KG1 (cell line): ENCODE results near the gene IQSEC1.

ENCODE experiments used
- DNase-seq: peaks from one replicate; lab custom pipeline; 2025; lab: John Stamatoyannopoulos, UW

IQSEC1 gene

GRCh38 chr3:13085081-13085845, 12.0 kb upstream of the IQSEC1 start:
- no peak for DNase-seq

DNA sequence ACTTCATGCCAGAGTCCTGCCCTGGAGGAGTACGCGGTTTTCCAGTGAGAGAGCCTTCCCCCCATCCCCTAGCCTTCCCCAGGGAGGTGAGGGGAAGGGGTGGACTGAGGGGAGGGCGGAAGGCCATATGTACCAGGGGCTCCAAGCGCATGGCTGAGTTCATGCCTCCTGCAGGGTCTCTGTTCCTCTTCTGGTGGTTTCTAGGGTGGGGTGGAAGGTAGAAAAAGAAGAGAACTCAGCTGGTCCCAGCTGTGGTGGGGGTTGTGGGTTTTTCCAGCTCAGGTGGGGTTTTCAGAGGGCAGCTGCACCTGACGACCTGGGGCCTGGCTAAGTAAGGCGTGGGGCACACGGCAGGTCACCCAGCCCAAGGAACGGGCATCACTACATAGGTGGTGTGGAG, 10.7 kb upstream of the IQSEC1 start:
- DNase-seq: no peak

- no peak for DNase-seq
Observed at GRCh38 chr3:13083254-13083653, 10.0 kb upstream of the IQSEC1 start.

- no peak for DNase-seq
Observed at GRCh38 chr3:13082677-13083076, 9.4 kb upstream of the IQSEC1 start.

DNA sequence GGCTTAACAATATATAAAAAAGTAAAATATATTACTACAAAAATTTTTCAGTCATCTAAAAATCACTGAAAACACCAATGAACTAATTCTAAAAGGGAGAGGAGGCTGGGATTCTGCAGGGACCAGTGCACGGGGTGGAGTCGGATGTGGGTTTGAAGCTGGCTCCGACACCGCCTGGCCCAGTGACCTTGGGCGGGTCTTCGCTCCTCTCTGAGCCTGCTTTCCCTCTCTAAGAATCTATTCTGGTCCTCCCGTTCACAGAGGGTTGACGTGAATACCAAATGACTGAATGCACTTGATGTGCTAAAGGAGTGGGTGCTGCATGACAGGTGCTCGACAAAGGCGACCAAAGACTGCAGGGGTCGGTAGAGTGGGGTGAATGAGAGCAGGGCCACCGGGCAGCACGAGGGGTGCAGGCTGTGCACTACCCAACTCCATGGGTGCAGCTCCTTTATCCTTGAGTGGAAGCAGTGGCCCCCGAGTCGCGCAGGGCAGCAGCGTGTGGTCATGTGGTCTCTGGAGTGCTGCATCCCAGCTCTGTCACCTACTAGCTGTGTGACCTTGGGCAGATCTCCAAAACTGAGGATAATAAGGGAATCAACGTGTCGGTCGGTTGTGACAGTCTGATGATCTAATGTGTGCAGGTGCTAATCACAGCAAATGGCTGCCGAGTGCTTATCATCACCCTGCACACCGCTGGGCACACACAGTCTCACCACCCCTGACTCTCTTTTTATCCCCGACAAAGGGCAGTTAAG, 8.6 kb upstream of the IQSEC1 start:
- no peak for DNase-seq

GRCh38 chr3:13080591-13080990, 7.4 kb upstream of the IQSEC1 start:
- DNase-seq: no peak

GRCh38 chr3:13080026-13080425, 6.8 kb upstream of the IQSEC1 start:
- no peak for DNase-seq

DNA sequence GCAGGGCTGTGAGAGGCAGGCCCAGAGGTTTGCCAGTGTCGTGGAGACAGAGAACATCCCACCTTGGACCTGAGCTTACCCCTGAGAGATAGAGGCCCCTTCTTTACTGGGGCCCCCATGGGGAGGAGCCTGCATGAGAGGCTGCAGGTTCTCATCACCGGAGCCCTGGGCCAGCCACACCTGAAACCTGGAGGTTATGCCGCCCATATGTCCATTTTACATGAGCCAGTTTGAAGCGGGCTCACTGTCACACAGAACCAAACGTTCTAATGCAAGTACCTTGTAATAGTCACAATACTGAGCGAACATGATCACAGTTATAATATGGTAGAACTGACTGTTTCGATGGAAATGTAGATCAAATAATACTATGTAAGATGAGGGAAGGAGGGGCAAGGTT, 6.3 kb upstream of the IQSEC1 start:
- DNase-seq: no peak

GRCh38 chr3:13079051-13079450, 5.8 kb upstream of the IQSEC1 start:
- DNase-seq: no peak

GRCh38 chr3:13078163-13078905, 5.1 kb upstream of the IQSEC1 start:
- DNase-seq: no peak

DNA sequence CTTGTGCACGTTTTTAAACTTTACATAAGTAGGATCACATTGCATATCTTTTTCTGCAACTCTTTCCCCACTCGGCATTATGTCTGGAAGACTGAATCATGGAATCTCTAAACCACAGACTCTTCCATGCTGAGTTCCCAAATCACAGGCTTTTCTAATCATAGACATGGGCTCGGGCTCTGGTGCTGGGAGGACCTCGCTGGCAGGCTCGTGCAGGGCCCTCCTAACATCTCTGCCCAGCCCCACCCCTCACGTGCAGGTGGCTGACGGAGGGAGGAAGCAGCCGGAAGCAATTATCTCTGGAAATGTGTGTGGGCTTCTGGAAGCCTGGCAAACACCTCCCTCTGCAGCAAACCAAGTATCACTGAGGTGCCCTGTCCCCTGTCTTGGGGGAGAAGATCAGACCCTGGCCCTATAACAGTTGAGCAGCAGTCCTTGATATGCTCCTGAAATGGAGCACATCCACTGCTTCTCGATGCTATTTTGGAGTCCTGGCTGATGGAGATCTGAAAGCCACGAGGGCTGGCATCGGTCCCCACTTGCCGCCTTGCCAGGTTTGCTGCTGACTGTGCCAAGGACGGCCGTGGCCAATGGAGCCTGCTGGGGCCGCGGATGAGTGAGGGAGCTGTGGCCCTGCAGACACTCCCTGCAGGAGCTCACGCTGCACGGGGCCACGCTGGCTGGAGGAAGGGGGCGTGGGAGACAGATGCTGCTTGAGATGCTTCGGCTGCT, 4.4 kb upstream of the IQSEC1 start:
- DNase-seq: no peak

DNA sequence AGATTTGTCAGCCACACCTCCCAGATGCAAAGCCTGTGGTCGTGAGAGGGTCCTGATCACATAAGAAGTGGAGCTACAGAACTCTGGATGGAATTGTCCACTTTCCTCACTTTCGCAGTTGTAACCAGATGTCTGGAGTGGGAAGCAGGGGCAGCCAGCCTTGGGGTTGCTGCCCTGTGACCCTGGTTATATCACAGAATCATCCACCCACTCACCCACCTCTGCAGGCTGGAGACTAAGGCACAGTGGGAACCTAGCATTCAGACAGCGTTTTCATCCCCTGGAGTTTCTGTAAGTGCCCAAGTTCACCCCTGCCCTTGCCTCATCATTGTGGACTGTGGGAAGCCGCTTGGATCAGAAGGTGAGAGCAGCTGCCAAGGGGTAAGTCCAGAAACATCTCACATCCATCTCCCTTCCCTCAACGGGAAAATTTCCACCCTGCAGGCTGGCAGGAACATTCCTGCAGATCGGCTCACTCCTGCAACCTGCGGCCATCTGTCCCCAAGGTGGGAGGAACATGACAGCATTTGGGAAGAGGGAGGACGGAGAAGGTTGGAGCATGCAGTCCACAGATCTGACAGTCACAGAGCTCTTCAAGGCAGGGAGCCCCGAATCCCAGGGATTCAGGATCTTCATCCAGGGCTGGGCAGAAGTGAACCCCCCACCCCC, 2.9 kb upstream of the IQSEC1 start:
- DNase-seq: no peak

GRCh38 chr3:13075318-13075717, 2.1 kb upstream of the IQSEC1 start:
- no peak for DNase-seq

DNA sequence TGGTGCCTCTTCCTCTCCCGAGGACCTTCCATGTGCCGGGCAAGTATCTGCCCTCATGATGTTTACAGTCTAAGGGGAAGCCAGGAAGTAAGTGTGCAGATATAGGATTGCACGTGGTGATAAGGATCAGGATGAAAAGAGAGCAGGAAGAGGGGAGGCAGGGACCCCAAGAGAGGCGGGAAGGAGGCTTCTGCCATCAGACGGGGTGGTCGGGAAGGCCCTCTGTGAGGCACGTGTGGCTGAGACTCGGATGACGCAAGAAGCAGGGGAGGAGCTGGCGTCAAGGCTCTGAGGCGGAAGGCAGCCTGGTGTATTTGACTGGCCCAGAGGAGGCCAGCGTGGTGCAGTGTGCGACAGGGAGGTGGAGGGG, 762 bp upstream of the IQSEC1 start:
- no peak for DNase-seq

DNA sequence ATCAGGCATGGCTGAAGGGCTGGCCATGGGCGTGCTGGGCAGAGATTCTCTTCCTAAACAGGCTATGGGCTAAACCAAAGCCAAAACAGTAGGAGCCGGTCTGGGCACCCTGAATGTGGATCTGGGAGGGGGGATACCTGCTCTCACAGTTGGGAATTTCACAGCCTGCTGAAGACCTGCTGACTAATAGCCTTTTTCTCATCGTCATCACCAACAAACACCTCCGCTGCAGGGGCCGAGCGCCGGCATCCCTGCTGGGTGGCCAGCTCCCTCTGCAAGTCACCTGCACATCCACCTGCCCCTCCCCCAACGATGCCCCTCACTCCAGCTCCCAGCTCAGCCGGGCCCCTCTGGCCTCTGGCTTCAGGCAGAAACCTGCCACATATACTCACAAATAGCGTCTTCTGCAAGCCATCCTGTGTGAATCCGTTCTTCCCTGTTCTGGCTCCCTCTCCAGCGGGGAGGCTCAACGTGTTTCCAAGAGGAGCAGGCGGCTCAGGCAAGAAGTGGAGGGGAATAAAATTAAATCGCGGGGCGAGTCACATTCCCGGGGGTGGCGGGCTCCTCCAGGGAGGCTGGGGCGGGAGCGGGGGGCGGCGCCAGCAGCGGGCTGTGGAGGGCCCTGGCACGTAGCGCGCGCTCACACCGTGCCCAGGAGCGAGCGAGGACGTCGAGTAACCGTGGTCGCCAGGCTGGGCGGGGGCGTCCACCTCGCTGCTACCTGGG, 466 bp downstream of the IQSEC1 start:
- DNase-seq: no peak

- DNase-seq: no peak
Observed at GRCh38 chr3:13072239-13072599, 1.0 kb downstream of the IQSEC1 start.

DNA sequence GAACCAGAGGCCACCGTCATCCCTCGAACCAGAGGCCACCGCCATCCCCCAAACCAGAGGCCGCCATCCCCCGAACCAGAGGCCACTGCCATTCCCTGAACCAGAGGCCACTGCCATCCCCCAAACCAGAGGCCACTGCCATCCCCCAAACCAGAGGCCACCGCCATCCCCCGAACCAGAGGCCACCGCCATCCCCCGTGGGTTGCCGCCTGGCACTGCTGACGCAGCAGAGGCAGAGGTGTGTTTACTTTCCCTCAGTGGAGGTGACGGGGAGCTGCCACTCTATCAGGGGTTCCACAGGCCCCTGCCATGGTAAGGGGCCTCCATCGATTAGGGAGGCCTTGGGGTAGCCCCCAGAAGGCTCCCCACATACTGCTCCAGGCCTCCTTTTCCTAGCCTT, 1.5 kb downstream of the IQSEC1 start:
- DNase-seq: no peak

DNA sequence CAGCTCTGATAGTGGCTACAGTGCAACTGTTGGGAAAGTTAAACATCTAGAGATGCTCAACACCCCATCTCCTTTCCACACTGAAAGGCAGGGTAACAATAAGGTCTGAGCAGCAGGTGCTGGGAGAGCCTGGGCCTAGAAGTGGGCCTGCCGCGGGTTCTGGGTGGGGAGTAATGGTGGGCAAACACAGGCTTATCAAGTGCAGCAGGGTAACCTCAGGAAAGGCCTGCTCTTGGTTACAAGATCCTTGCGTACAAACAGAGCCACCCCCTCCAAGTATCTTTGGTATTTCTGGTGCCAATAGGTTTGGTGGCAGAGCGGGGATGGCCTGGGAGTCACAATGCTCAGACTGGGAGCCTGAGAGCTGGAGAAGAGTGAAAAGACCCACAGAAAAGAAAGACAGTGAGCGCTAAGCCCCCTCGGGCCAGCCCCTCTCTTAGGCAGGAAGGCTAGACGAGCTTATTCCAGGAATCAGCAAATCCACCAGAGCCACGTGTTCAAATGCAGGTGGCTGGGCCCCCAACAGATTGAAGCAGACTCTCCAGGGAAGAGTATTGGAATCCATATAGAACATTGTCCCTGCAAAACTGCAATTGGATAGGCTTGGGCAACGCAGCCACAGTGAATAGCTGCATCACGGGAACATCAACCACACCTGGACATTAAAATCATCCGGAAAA, 2.7 kb downstream of the IQSEC1 start:
- DNase-seq: no peak

DNA sequence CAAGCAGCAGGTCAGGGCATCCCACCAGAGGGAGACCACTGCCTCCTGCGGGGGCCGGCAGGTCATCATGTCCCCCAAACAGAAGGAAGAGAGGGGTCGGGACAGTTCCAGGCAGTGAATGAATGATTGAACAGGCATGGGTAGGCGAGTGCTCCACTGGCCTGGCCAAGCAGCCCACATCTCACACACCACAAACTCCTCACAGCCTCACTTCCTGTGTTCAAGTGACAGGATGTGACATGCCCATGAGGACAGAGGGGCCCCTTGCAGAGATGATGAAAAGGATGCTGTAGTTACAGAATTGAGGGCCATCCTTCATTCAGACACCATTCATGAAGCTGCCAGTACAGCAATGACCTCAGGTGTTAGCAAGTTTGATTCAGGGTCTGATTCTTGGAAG, 3.7 kb downstream of the IQSEC1 start:
- no peak for DNase-seq

DNA sequence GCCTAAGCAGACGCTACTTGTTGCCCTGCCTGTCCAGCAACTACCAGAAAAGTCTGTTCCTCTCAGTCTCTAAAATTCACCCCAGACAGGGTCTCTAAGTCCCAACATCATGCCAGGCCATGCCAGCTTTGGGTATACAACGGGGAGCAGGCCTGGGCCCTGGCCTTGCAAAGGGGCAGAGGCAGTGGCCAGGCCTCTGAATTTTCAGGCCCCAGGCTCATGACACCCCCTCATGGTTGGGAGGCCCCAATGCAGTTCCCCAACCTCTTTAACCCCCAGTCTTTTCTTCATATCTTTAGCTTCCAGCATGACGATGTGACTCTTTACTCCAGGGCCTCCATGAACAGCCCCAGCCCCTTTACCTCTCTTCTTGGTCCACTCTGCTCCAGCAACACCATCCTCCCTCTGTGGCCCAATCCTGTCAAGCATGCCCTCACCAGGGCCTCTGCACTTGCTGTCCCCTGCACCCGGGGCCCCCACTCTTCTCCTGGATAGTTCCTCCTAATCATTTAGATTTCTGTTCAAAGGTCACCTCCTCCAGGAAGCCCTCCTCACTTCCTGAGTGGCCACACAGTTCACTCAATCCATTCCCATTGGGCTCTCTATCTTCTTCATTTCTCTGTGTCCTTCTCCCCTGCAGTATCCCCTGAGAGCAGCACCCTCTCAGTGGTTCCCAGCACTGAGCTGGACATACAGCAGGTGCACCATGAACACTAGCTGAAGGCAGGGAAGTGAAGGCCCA, 4.8 kb downstream of the IQSEC1 start:
- no peak for DNase-seq
